MM.1S (cell line): Measurements from ENCODE around the gene DTHD1.

Source experiments
- CTCF ChIP-seq: fragments of 300-600 bp; sonication (generic); IDR thresholded peaks from 2 replicates; pipeline ENCODE4 v1.5.1; 2016; ENCODE audit warnings: antibody characterized with exemption, low read length, mixed read lengths
- EZH2 ChIP-seq: fragments of 300-600 bp; sonication (generic); optimal IDR thresholded peaks from 2 replicates; pipeline ENCODE3; 2017; ENCODE audit warnings: low read depth, mild to moderate bottlenecking, antibody characterized with exemption, low read length, mixed read lengths
- EZH2phosphoT487 ChIP-seq: fragments of 300-600 bp; sonication (generic); IDR thresholded peaks from 2 replicates; pipeline ENCODE4 v1.6.1; 2018; ENCODE audit warnings: antibody characterized with exemption, low read length

- TF ChIP-seq CTCF: no peak
- no peak for TF ChIP-seq EZH2
- TF ChIP-seq EZH2phosphoT487: no peak
Observed at GRCh38 chr4:36278789-36279188, 2.6 kb upstream of the DTHD1 start.
